GM23248 (cell line): Measurements from ENCODE around the gene GLRX5.

Experiments used
- EZH2 ChIP-seq: fragments of 200-600 bp; sonication (generic); IDR thresholded peaks from 2 replicates; pipeline ENCODE4 v1.6.1; 2018; ENCODE audit warnings: antibody characterized with exemption, mild to moderate bottlenecking; ENCODE audit not compliant: insufficient read depth, poor library complexity, severe bottlenecking
- EZH2phosphoT487 ChIP-seq: fragments of 200-600 bp; sonication (generic); IDR thresholded peaks from 2 replicates; pipeline ENCODE4 v1.6.1; 2018; ENCODE audit warnings: antibody characterized with exemption, moderate library complexity, mild to moderate bottlenecking, low read depth; ENCODE audit not compliant: insufficient read depth

DNA sequence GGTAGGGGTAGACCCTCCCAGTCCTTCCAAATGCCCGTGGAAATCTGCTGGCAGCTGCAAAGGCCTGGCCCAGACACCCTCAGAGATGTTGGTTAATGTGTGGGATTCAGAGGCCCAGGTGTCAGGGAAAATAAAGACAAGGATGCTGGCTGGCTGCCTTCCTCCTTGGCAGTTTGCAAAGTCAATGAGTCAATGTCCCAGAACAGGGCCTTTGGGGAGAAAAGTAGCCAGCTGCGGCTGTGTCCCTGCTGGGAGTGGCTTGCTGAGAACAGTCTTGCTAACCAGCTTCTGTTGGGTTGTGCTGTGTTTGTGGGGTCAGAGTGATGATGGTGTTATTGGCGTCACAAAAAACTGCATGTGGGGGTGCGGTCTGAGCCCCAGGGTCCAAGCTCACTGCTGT, 29.2 kb downstream of the GLRX5 start:
- TF ChIP-seq EZH2phosphoT487 (no peak), EZH2 (no peak)
